Common myeloid progenitor, CD34-positive (primary cell): ENCODE data around the gene SNTG2.
A peak's percentile ranks its signal among the peaks of the same experiment; 100 is the strongest.
"Not testable (repeated sequence)": the region's sequence is repeated elsewhere in the genome, so short reads cannot be mapped to it uniquely, and the experiment has no call there.

Experiments
- CTCF ChIA-PET: fragments of 350-600 bp; sonication (Branson Sonifier 250); formaldehyde crosslinking; loops from one replicate; lab custom pipeline; 2021; ENCODE audit warnings: antibody characterized with exemption; lab: Charles Lee
- POLR2A ChIA-PET: fragments of 350-600 bp; sonication (Branson Sonifier 250); formaldehyde crosslinking; loops from one replicate; lab custom pipeline; 2021; ENCODE audit warnings: antibody characterized with exemption; lab: Charles Lee
- DNase-seq, 3 donors: peaks; one replicate each; pipeline versions ENCODE4 v3.0.0 to v3.0.0-alpha.2; 2013
- H3K27ac ChIP-seq, 2 experiments: 1 replicate in 1 of 2; 2 replicates in 1 of 2; pipeline ENCODE4 v1.7.0; 2013; ENCODE audit warnings: inconsistent platforms in 2 of 2, low read length in 2 of 2, mild to moderate bottlenecking in 2 of 2, low read depth in 1 of 2, moderate library complexity in 1 of 2; ENCODE audit not compliant: severe bottlenecking in 2 of 2, insufficient read depth in 1 of 2, poor library complexity in 1 of 2
- H3K27me3 ChIP-seq, 5 experiments: replicated peaks in 2 of 5; 1 replicate in 3 of 5; 2 replicates in 2 of 5; pipeline versions ENCODE4 v1.6.1 to v1.7.0; 2013; ENCODE audit warnings: low read length in 4 of 5, mild to moderate bottlenecking in 2 of 5, moderate library complexity in 2 of 5, inconsistent platforms in 1 of 5; ENCODE audit not compliant: insufficient read depth in 5 of 5, control insufficient read depth in 4 of 5
- H3K36me3 ChIP-seq, 4 experiments: 1 replicate in 2 of 4; 2 replicates in 2 of 4; pipeline versions ENCODE4 v1.6.1 to v1.7.0; 2013; ENCODE audit warnings: low read length in 3 of 4, control low read depth in 1 of 4, mild to moderate bottlenecking in 1 of 4; ENCODE audit not compliant: control insufficient read depth in 4 of 4, insufficient read depth in 4 of 4
- H3K4me1 ChIP-seq, 4 experiments: 1 replicate in 3 of 4; 2 replicates in 1 of 4; pipeline versions ENCODE4 v1.6.1 to v1.7.1; 2013; ENCODE audit warnings: low read length in 3 of 4, mild to moderate bottlenecking in 3 of 4, control low read depth in 1 of 4, inconsistent platforms in 1 of 4, moderate library complexity in 1 of 4; ENCODE audit not compliant: control insufficient read depth in 4 of 4, insufficient read depth in 4 of 4; ENCODE audit errors: control extremely low read depth in 1 of 4
- H3K4me3 ChIP-seq, 7 experiments: 1 replicate in 4 of 7; 2 replicates in 3 of 7; pipeline versions ENCODE4 v1.5.1 to v1.7.0; 2013; ENCODE audit warnings: mild to moderate bottlenecking in 7 of 7, low read length in 6 of 7, moderate library complexity in 6 of 7, inconsistent platforms in 2 of 7, low read depth in 2 of 7, control low read depth in 1 of 7; ENCODE audit not compliant: insufficient read depth in 4 of 7, control insufficient read depth in 1 of 7; ENCODE audit errors: extremely low read depth in 1 of 7
- H3K9me3 ChIP-seq, 5 experiments: 1 replicate in 4 of 5; 2 replicates in 1 of 5; pipeline versions ENCODE4 v1.6.1 to v1.7.1; 2013; ENCODE audit warnings: low read length in 4 of 5, mild to moderate bottlenecking in 2 of 5, inconsistent platforms in 1 of 5, low read depth in 1 of 5, moderate library complexity in 1 of 5; ENCODE audit not compliant: control insufficient read depth in 4 of 5, insufficient read depth in 2 of 5; ENCODE audit errors: control extremely low read depth in 1 of 5
- WGBS: methylation state at CpG from one replicate; pipeline ENCODE4 v1.1.5; 2013; ENCODE audit not compliant: insufficient coverage; 5-methylcytosine and 5-hydroxymethylcytosine counted together

Gene SNTG2

GRCh38 chr2:1125217-1125616, 174.6 kb downstream of the SNTG2 start:
- H3K27me3 ChIP-seq, result peaks cover 0 to 2% (median 0%) of the 10 kb centered on the region in 5 experiments
- no peaks in the 10 kb centered on the region for H3K4me1 ChIP-seq
- ChIA-PET CTCF (interaction anchor here (0.6 kb wide), 1 partner anchor 19 kb away, joined by 3 read pairs; no protein-coding TSS in a partner anchor), POLR2A (no interaction called here)
- no CpG with 5 or more reads among the region's 1 CpG for WGBS
- no peak for DNase-seq
- H3K9me3 ChIP-seq, result no peaks in the 10 kb centered on the region
- no peaks in the 10 kb centered on the region for H3K36me3 ChIP-seq
- no peak overlapping the region for H3K4me3 ChIP-seq
- H3K27ac ChIP-seq, result no peak overlapping the region

- POLR2A ChIA-PET, result no interaction called here
- no CpG with 5 or more reads among the region's 3 CpGs for WGBS
- CTCF ChIA-PET, result no interaction called here
- Histone ChIP-seq H3K4me3 (no peak overlapping the region), H3K27me3 (peaks cover 0 to 4% (median under 1%) of the 10 kb centered on the region in 5 experiments), H3K9me3 (no peaks in the 10 kb centered on the region), H3K36me3 (no peaks in the 10 kb centered on the region), H3K4me1 (no peaks in the 10 kb centered on the region), H3K27ac (no peak overlapping the region)
- DNase-seq, result no peak
Measured at GRCh38 chr2:1125633-1126370, 175.2 kb downstream of the SNTG2 start.

- no peaks in the 10 kb centered on the region for H3K9me3 ChIP-seq
- ChIA-PET CTCF (no interaction called here), POLR2A (no interaction called here)
- no peak for DNase-seq
- no peaks in the 10 kb centered on the region for H3K36me3 ChIP-seq
- H3K4me1 ChIP-seq, result peaks cover 0 to 5% (median 0%) of the 10 kb centered on the region in 4 experiments
- peaks cover 0 to 19% (median 4%) of the 10 kb centered on the region in 5 experiments for H3K27me3 ChIP-seq
- H3K4me3 ChIP-seq, result no peak overlapping the region
- no peak overlapping the region for H3K27ac ChIP-seq
Measured at GRCh38 chr2:1129982-1130381, 179.3 kb downstream of the SNTG2 start.

- Histone ChIP-seq H3K9me3 (no peaks in the 10 kb centered on the region), H3K27me3 (peaks cover 0 to 19% (median 6%) of the 10 kb centered on the region in 5 experiments), H3K27ac (no peak overlapping the region), H3K4me3 (no peak overlapping the region), H3K36me3 (no peaks in the 10 kb centered on the region), H3K4me1 (peaks cover 0 to 5% (median 0%) of the 10 kb centered on the region in 4 experiments)
- POLR2A ChIA-PET, result no interaction called here
- WGBS, result 88% methylated on average over 1 of the region's 2 CpGs
- no peak for DNase-seq
- CTCF ChIA-PET, result interaction anchor here (1.2 kb wide), 1 partner anchor 421 kb away, joined by 3 read pairs; no protein-coding TSS in a partner anchor
Measured at GRCh38 chr2:1130922-1131321, 180.3 kb downstream of the SNTG2 start.

GRCh38 chr2:1132328-1132969, 181.8 kb downstream of the SNTG2 start:
- H3K27me3 ChIP-seq, result peaks cover 0 to 32% (median 13%) of the 10 kb centered on the region in 5 experiments
- WGBS, result 90% methylated on average over 12 of the region's 14 CpGs
- no peaks in the 10 kb centered on the region for H3K9me3 ChIP-seq
- peak in 2 of 3 donors; percentile 12 for DNase-seq
- H3K27ac ChIP-seq, result no peak overlapping the region
- H3K4me3 ChIP-seq, result no peak overlapping the region
- CTCF ChIA-PET, result interaction anchor here (1.0 kb wide), 1 partner anchor 8 kb away, joined by 4 read pairs; no protein-coding TSS in a partner anchor
- peaks cover 0 to 5% (median 0%) of the 10 kb centered on the region in 4 experiments for H3K4me1 ChIP-seq
- H3K36me3 ChIP-seq, result no peaks in the 10 kb centered on the region
- POLR2A ChIA-PET, result no interaction called here

- ChIA-PET POLR2A (interaction anchor here (0.6 kb wide), 1 partner anchor 86 kb away, joined by 3 read pairs; no protein-coding TSS in a partner anchor), CTCF (interaction anchor here (1.3 kb wide), 1 partner anchor 114 kb away, joined by 3 read pairs; no protein-coding TSS in a partner anchor)
- not testable (repeated sequence) for H3K9me3 ChIP-seq, H3K27ac ChIP-seq, H3K36me3 ChIP-seq, H3K4me3 ChIP-seq, H3K4me1 ChIP-seq
- peak; percentile 29 to 76 (median 75) for DNase-seq
- peaks cover 0 to 43% (median 13%) of the 10 kb centered on the region in 5 experiments for H3K27me3 ChIP-seq
- 8% methylated on average over 7 of the region's 16 CpGs for WGBS
Measured at GRCh38 chr2:1133896-1134295, 183.2 kb downstream of the SNTG2 start.

- H3K4me3 ChIP-seq, result no peak overlapping the region
- no peaks in the 10 kb centered on the region for H3K36me3 ChIP-seq
- no peak for DNase-seq
- H3K4me1 ChIP-seq, result peaks cover 0 to 5% (median 0%) of the 10 kb centered on the region in 4 experiments
- H3K9me3 ChIP-seq, result no peaks in the 10 kb centered on the region
- H3K27ac ChIP-seq, result no peak overlapping the region
- WGBS, result over 99% methylated on average over 20 of the region's 20 CpGs
- POLR2A ChIA-PET, result interaction anchor here (0.6 kb wide), 1 partner anchor 85 kb away, joined by 3 read pairs; no protein-coding TSS in a partner anchor
- peaks cover 0 to 43% (median 13%) of the 10 kb centered on the region in 5 experiments for H3K27me3 ChIP-seq
- CTCF ChIA-PET, result no interaction called here
Measured at GRCh38 chr2:1134629-1135028, 184.0 kb downstream of the SNTG2 start.
